Naive thymus-derived CD4-positive, alpha-beta T cell (primary cell): ENCODE results near the gene LAMTOR2. TPM values are rescaled to one million over a fixed set of nuclear protein-coding genes. Genes with fewer than 3 reads are reported as not detected.

Source experiments
- ATAC-seq: fragments of 150-1000 bp; cut with Tn5 transposase; 2 replicates; pipeline ENCODE4 v1.10.0; 2021; ENCODE audit warnings: mild to moderate bottlenecking, moderate library complexity
- CTCF ChIA-PET: fragments of 350-600 bp; sonication (Branson Sonifier 250); formaldehyde crosslinking; loops from one replicate; lab custom pipeline; 2021; ENCODE audit warnings: antibody characterized with exemption; lab: Charles Lee
- POLR2A ChIA-PET: fragments of 350-600 bp; sonication (Branson Sonifier 250); formaldehyde crosslinking; loops from one replicate; lab custom pipeline; 2021; ENCODE audit warnings: antibody characterized with exemption, inconsistent platforms; lab: Charles Lee
- DNase-seq, 9 donors: peaks; one replicate each; pipeline versions ENCODE4 v3.0.0 to v3.0.0-alpha.2; 2020 to 2022; ENCODE audit warnings: mixed read lengths in 1 of 9
- H3K27ac ChIP-seq: one replicate; pipeline ENCODE4 v1.7.0; 2013; ENCODE audit warnings: mild to moderate bottlenecking, low read depth, low read length, moderate library complexity
- H3K27me3 ChIP-seq, 2 donors: one replicate each; pipeline ENCODE4 v1.7.0; 2013; ENCODE audit warnings: low read length in 2 of 2, mild to moderate bottlenecking in 2 of 2, moderate library complexity in 2 of 2; ENCODE audit not compliant: control insufficient read depth in 2 of 2, insufficient read depth in 2 of 2
- H3K36me3 ChIP-seq, 3 experiments: 1 replicate in 2 of 3; 2 replicates in 1 of 3; pipeline ENCODE4 v1.7.0; 2013; ENCODE audit warnings: low read length in 3 of 3, mild to moderate bottlenecking in 3 of 3, moderate library complexity in 1 of 3; ENCODE audit not compliant: insufficient read depth in 3 of 3, control insufficient read depth in 2 of 3
- H3K4me1 ChIP-seq, 2 donors: one replicate each; pipeline ENCODE4 v1.7.0; 2013; ENCODE audit warnings: low read length in 2 of 2, mild to moderate bottlenecking in 2 of 2, moderate library complexity in 1 of 2; ENCODE audit not compliant: control insufficient read depth in 2 of 2, insufficient read depth in 2 of 2
- H3K4me3 ChIP-seq: 2 replicates; pipeline ENCODE4 v1.7.0; 2013; ENCODE audit warnings: mild to moderate bottlenecking, low read length
- H3K9me3 ChIP-seq, 3 experiments: 1 replicate in 2 of 3; 2 replicates in 1 of 3; pipeline ENCODE4 v1.7.0; 2013; ENCODE audit warnings: low read length in 3 of 3; ENCODE audit not compliant: control insufficient read depth in 2 of 3
- H3K27ac Mint-ChIP-seq, 9 donors: one replicate each; pipeline ENCODE4 v1.8.0; 2020 to 2022; ENCODE audit warnings: mixed read lengths in 9 of 9, mild to moderate bottlenecking in 8 of 9, moderate library complexity in 5 of 9, inconsistent platforms in 2 of 9
- H3K27me3 Mint-ChIP-seq, 5 donors: one replicate each; pipeline ENCODE4 v1.8.0; 2021 to 2022; ENCODE audit warnings: mixed read lengths in 5 of 5, mild to moderate bottlenecking in 1 of 5
- H3K36me3 Mint-ChIP-seq, 5 donors: one replicate each; pipeline ENCODE4 v1.8.0; 2020 to 2022; ENCODE audit warnings: mixed read lengths in 5 of 5, mild to moderate bottlenecking in 3 of 5, inconsistent platforms in 1 of 5
- H3K4me1 Mint-ChIP-seq, 7 donors: one replicate each; pipeline ENCODE4 v1.8.0; 2020 to 2022; ENCODE audit warnings: mixed read lengths in 7 of 7, mild to moderate bottlenecking in 3 of 7, inconsistent platforms in 1 of 7
- H3K4me3 Mint-ChIP-seq, 10 donors: one replicate each; pipeline ENCODE4 v1.8.0; 2020 to 2022; ENCODE audit warnings: mild to moderate bottlenecking in 10 of 10, mixed read lengths in 10 of 10, moderate library complexity in 6 of 10, inconsistent platforms in 2 of 10
- H3K9me3 Mint-ChIP-seq, 11 donors: one replicate each; pipeline ENCODE4 v1.8.0; 2020 to 2022; ENCODE audit warnings: mixed read lengths in 11 of 11, mild to moderate bottlenecking in 4 of 11, inconsistent platforms in 1 of 11, moderate library complexity in 1 of 11
- intact Hi-C, 2 donors: fragments of 100-400 bp; cut with micrococcal nuclease; formaldehyde crosslinking; loops; one replicate each; pipeline ENCODE4 v1.15.1; 2023
- polyA plus RNA-seq, 2 donors: library from polyadenylated mRNA; unstranded; fragments of 300-500 nt; fragmentation: Illumina TruSeq; gene quantifications; one replicate each; pipeline ENCODE4 v1.2.3, GENCODE V29; 2021
- total RNA-seq, 6 experiments: library from RNA in 5 of 6; stranded (reverse) in 5 of 6; gene quantifications; 1 replicate in 5 of 6; 2 replicates in 1 of 6; pipeline ENCODE4 v1.2.3 and lab custom pipeline; 2021 to 2026

The LAMTOR2 gene
- total and polyA plus RNA-seq, 7 experiments from 2014 or later: 13.3 to 97.9 (median 31.2) TPM

- Mint-ChIP-seq H3K27me3 (peaks cover 14 to 65% (median 28%) of the 10 kb centered on the region in 5 donors), H3K9me3 (no peaks in the 10 kb centered on the region), H3K4me1 (peaks cover 0 to 8% (median 6%) of the 10 kb centered on the region in 7 donors), H3K27ac (peak overlapping the region in 1 of 9 donors; percentile 38), H3K4me3 (no peak overlapping the region), H3K36me3 (no peaks in the 10 kb centered on the region)
- no peaks in the 10 kb centered on the region for H3K36me3 ChIP-seq
- H3K27me3 ChIP-seq: peaks cover 2 to 7% of the 10 kb centered on the region in 2 donors
- DNase-seq (no peak), ATAC-seq (no peak)
- intact Hi-C loops: loop anchor here (1.0 to 5.0 kb wide), 5 partner anchors 17 to 358 kb away; no protein-coding TSS in a partner anchor
- H3K27ac ChIP-seq: no peak overlapping the region
- POLR2A ChIA-PET: interaction anchor here (3.7 kb wide), 1 partner anchor 40 kb away, joined by 24 read pairs; no protein-coding TSS in a partner anchor
- H3K4me3 ChIP-seq: no peak overlapping the region
- CTCF ChIA-PET: interaction anchor here (0.6 to 20.3 kb wide), 8 partner anchors 9 to 137 kb away, joined by 3 to 340 read pairs (median 4); no protein-coding TSS in a partner anchor
- H3K4me1 ChIP-seq: no peaks in the 10 kb centered on the region
- H3K9me3 ChIP-seq: no peaks in the 10 kb centered on the region
Measured at GRCh38 chr1:156089704-156090103, 35.1 kb downstream of the LAMTOR2 start.

GRCh38 chr1:156090138-156090839 is 35.7 kb downstream of the LAMTOR2 start:
- no peaks in the 10 kb centered on the region for H3K9me3 ChIP-seq
- DNase-seq: no peak
- no peaks in the 10 kb centered on the region for H3K36me3 ChIP-seq
- peak overlapping the region in 4 of 9 donors; percentile 3 to 70 (median 24) for H3K27ac Mint-ChIP-seq
- H3K4me3 ChIP-seq: no peak overlapping the region
- no peak overlapping the region for H3K4me3 Mint-ChIP-seq
- H3K27me3 Mint-ChIP-seq: peaks cover 8 to 63% (median 24%) of the 10 kb centered on the region in 5 donors
- H3K4me1 ChIP-seq: no peaks in the 10 kb centered on the region
- H3K27ac ChIP-seq: no peak overlapping the region
- POLR2A ChIA-PET: interaction anchor here (1.1 to 3.7 kb wide), 2 partner anchors 10 to 39 kb away, joined by 3 to 24 read pairs; no protein-coding TSS in a partner anchor
- CTCF ChIA-PET: interaction anchor here (0.6 to 20.3 kb wide), 11 partner anchors 8 to 247 kb away, joined by 3 to 340 read pairs (median 3); partner anchors contain the start of gene LMNA
- no peaks in the 10 kb centered on the region for H3K36me3 Mint-ChIP-seq
- H3K4me1 Mint-ChIP-seq: peaks cover 0 to 10% (median 7%) of the 10 kb centered on the region in 7 donors
- peaks cover 0 to 3% of the 10 kb centered on the region in 2 donors for H3K27me3 ChIP-seq
- intact Hi-C loops: loop anchor here (1.0 to 5.0 kb wide), 5 partner anchors 17 to 357 kb away; no protein-coding TSS in a partner anchor
- ATAC-seq: peak; percentile 55
- H3K9me3 Mint-ChIP-seq: no peaks in the 10 kb centered on the region

- H3K4me3 Mint-ChIP-seq: no peak overlapping the region
- H3K4me1 Mint-ChIP-seq: peaks cover 5 to 13% (median 9%) of the 10 kb centered on the region in 7 donors
- H3K27ac Mint-ChIP-seq: peak overlapping the region in 5 of 9 donors; percentile 3 to 76 (median 40)
- intact Hi-C loops: loop anchor here (1.0 to 5.0 kb wide), 5 partner anchors 16 to 356 kb away; no protein-coding TSS in a partner anchor
- H3K36me3 Mint-ChIP-seq: no peaks in the 10 kb centered on the region
- DNase-seq (peak; percentile 69 to 86 (median 82)), ATAC-seq (peak; percentile 97)
- H3K36me3 ChIP-seq: no peaks in the 10 kb centered on the region
- peaks cover 2 to 4% of the 10 kb centered on the region in 2 donors for H3K4me1 ChIP-seq
- H3K27ac ChIP-seq: no peak overlapping the region
- no peaks in the 10 kb centered on the region for H3K9me3 Mint-ChIP-seq
- CTCF ChIA-PET: interaction anchor here (0.6 to 20.3 kb wide), 10 partner anchors 10 to 247 kb away, joined by 3 to 340 read pairs (median 4); partner anchors contain the start of gene LMNA
- no peaks in the 10 kb centered on the region for H3K27me3 ChIP-seq
- H3K9me3 ChIP-seq: no peaks in the 10 kb centered on the region
- POLR2A ChIA-PET: interaction anchor here (1.1 to 3.7 kb wide), 2 partner anchors 9 to 38 kb away, joined by 3 to 24 read pairs; no protein-coding TSS in a partner anchor
- H3K27me3 Mint-ChIP-seq: peaks cover 5 to 57% (median 19%) of the 10 kb centered on the region in 5 donors
- H3K4me3 ChIP-seq: no peak overlapping the region
Measured at GRCh38 chr1:156090840-156091188, 36.2 kb downstream of the LAMTOR2 start.

- intact Hi-C loops: loop anchor here (2.0 to 5.0 kb wide), 3 partner anchors 15 to 356 kb away; no protein-coding TSS in a partner anchor
- H3K4me1 ChIP-seq: peaks cover 10 to 12% of the 10 kb centered on the region in 2 donors
- H3K9me3 ChIP-seq: no peaks in the 10 kb centered on the region
- ChIA-PET POLR2A (interaction anchor here (1.1 to 3.7 kb wide), 2 partner anchors 8 to 38 kb away, joined by 3 to 24 read pairs; no protein-coding TSS in a partner anchor), CTCF (interaction anchor here (0.9 to 20.3 kb wide), 5 partner anchors 9 to 134 kb away, joined by 3 to 340 read pairs (median 8); no protein-coding TSS in a partner anchor)
- Mint-ChIP-seq H3K4me1 (peaks cover 13 to 21% (median 16%) of the 10 kb centered on the region in 7 donors), H3K36me3 (no peaks in the 10 kb centered on the region), H3K27ac (no peak overlapping the region), H3K4me3 (no peak overlapping the region), H3K27me3 (peaks cover 5 to 53% (median 17%) of the 10 kb centered on the region in 5 donors), H3K9me3 (no peaks in the 10 kb centered on the region)
- DNase-seq (no peak), ATAC-seq (no peak)
- H3K27me3 ChIP-seq: no peaks in the 10 kb centered on the region
- H3K4me3 ChIP-seq: no peak overlapping the region
- H3K36me3 ChIP-seq: no peaks in the 10 kb centered on the region
- no peak overlapping the region for H3K27ac ChIP-seq
Measured at GRCh38 chr1:156091610-156092009, 37.0 kb downstream of the LAMTOR2 start.

GRCh38 chr1:156095906-156096508 is 41.4 kb downstream of the LAMTOR2 start:
- H3K4me3 ChIP-seq: no peak overlapping the region
- peaks cover 18 to 22% of the 10 kb centered on the region in 2 donors for H3K4me1 ChIP-seq
- DNase-seq (no peak), ATAC-seq (no peak)
- Mint-ChIP-seq H3K4me3 (peak overlapping the region in 4 of 10 donors; percentile 4 to 78 (median 75)), H3K4me1 (peaks cover 19 to 45% (median 26%) of the 10 kb centered on the region in 7 donors), H3K27ac (peak overlapping the region in 7 of 9 donors; percentile 60 to 95 (median 91)), H3K36me3 (no peaks in the 10 kb centered on the region), H3K27me3 (peaks cover 0 to 49% (median 0%) of the 10 kb centered on the region in 5 donors), H3K9me3 (peaks cover 0 to 2% (median 0%) of the 10 kb centered on the region in 11 donors)
- H3K27ac ChIP-seq: peak overlapping the region; percentile 63
- H3K27me3 ChIP-seq: no peaks in the 10 kb centered on the region
- intact Hi-C loops: loop anchor here (1.0 to 2.0 kb wide), 3 partner anchors 19 to 223 kb away; partner anchors contain the start of gene LMNA (in 1 of the 2)
- ChIA-PET POLR2A (interaction anchor here (0.7 to 5.0 kb wide), 7 partner anchors 10 to 129 kb away, joined by 3 to 49 read pairs (median 4); no protein-coding TSS in a partner anchor), CTCF (interaction anchor here (1.0 to 20.3 kb wide), 10 partner anchors 10 to 154 kb away, joined by 3 to 340 read pairs (median 4); partner anchors contain the start of gene LMNA)
- no peaks in the 10 kb centered on the region for H3K36me3 ChIP-seq
- H3K9me3 ChIP-seq: no peaks in the 10 kb centered on the region
